Measurements from ENCODE around the gene FBXO40. TPM values are rescaled to one million over a fixed set of nuclear protein-coding genes. Genes with fewer than 3 reads are reported as not detected.

Gene FBXO40
- polyA plus RNA-seq, 1 donor: 3.4 TPM

DNA sequence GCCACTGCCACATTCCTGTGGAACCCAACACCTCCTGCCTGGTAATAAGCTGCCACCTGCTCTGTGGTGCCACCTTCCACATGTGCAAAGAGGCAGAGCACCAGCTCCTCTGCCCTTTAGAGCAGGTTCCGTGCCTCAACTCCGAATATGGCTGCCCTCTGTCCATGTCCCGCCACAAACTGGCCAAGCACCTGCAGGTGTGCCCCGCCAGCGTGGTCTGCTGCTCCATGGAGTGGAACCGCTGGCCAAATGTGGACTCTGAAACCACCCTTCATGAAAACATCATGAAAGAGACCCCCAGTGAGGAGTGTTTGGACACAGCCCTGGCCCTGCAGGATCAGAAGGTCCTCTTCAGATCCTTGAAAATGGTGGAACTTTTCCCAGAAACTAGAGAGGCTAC is 28.3 kb downstream of the FBXO40 start:
- DNase-seq (ENCODE audit: low read depth): no peak

DNA sequence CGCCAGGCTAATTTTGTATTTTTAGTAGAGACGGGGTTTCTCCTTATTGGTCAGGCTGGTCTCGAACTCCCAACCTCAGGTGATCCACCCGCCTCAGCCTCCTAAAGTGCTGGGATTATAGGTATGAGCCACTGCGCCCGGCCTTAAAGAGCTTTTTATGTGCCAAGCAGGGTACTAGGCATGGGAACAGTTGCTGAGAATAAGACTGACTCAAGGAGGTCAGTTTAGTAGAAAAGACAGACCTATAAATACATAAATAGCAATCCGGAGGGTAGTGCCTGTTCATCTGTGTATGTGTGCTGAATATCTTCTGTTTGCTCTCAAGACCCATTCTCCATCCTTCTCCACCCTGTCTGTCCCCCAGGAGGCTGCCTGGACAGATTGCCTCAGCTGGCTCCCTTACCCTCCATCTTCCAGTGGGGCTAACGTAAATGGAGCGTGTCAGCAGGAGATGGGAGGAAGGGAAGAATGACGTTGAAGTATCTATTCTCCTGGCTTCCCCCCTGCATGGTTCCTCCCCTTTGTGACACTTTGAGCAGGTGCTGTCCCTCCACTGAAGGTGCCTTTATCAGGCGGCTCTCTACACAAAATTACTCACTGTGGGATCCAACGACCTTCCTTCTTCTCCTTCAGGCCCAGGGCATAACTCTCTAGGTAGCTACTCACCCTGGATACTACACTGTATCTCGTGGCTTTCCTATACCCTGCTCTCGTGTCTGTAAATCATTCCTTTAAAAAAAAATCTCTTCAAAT is 31.1 kb downstream of the FBXO40 start:
- no peak for DNase-seq (ENCODE audit: low read depth)

DNA sequence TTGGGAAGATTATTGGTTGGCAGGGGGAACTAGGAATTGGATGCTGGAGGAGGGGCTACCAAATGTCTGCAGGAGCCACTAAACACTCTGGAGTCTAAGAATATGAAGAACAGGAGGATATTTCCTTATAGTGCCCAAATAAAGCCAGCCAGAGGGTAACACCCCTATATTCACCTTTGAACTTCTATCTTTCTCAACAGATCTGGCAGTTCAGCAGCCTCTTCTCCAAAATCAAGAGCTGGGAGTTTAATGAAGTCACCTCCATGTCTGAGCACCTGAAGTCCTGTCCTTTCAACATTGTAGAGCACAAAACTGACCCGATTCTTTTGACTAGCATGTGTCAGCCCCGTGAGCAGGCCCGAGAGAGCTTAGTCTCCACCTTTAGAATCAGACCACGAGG is 33.3 kb downstream of the FBXO40 start:
- DNase-seq (ENCODE audit: low read depth): no peak

DNA sequence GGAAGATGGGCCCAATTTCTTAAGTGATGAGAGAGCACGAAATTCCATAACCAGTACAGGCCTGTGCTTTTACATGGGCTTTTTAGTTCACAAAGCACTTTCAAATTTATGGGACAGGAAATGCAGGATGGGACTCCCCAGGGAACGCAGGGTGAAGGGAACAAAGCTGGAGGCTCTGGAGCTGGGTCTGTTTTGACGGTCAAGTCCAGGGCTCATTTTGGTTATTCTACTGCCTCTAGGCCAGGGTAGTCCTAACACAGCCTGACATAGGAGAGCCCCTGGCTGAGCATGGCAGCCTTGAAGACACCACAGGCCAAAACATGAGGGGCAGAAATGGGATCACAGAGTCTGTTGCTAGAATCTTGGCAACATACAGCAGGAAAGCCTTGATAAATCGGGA is 34.0 kb downstream of the FBXO40 start:
- no peak for DNase-seq (ENCODE audit: low read depth)

DNA sequence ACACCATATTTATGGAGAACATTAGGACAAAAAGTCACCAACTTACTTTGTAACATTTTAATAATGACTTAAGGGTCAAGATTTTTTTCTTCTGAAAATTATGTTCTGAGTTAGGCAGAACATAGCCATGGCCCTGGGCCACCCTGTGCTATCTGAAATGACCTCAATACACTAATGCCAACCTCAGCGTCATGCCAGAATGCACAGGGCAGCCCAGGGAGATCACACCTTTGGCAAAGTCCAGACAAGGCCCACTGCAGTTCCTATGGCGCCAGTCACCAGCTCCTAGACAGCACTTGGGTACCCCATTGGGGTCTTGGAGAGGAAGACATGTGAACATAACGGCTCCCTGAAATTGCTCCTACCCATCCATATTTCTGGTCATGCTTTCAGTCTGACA is 34.4 kb downstream of the FBXO40 start:
- no peak for DNase-seq (ENCODE audit: low read depth)

DNA sequence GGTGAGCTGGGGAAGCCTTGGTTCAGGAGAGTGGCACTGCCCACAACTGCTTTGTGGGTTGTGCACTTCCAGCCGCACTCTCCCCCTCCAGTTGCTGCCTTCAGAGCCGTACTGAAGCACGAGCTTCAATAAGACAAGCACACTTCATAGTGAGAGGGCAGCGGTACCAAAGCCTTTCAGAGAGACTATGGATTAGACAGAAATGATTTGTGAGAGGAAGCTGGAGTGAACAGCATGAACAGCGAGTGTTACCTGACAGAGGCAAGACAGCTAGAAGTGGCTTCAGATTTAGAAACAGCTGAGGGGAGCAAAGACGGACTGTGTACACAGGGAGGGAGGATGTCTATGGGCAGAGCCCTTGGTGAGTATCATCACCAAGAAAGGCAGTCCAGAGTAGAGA is 36.4 kb downstream of the FBXO40 start:
- no peak for DNase-seq (ENCODE audit: low read depth)

DNA sequence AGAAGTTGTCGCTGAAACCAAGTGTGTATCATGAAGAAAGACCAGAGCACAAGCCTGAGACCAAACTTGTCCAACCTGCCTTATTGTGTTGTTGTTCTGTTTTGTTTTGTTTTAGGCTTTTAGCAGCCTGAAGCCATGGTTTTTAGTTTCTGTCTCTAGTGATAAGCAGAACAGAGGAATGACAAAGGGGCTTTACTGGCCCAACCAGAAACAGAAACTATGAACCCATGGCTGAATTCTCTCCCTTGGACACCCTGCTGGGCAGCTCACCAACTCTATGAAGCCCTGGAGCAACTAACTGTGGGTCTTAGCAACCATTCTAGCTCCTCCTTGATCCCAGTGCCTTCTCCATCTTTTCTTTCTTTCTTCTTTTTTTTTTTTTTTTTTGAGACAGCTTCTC is 37.2 kb downstream of the FBXO40 start:
- DNase-seq (ENCODE audit: low read depth): no peak

DNA sequence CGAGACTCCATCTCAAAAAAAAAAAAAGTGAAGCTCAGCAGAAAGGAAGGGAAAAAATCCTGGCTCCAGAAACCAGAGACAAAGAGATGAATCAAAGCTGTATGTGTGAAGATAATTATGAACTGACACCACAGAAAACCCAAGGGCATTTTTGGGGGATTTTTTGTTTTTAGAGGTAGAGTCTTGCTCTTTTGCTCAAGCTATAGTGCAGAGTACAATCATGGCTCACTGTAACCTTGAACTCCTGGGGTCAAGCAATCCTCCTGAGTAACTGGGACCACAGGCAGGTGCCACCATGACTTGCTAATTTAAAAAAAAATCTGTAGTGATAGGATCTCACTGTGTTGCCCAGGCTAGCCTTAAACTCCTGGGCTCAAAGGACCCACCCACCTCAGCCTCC is 44.7 kb downstream of the FBXO40 start:
- DNase-seq (ENCODE audit: low read depth): no peak

DNA sequence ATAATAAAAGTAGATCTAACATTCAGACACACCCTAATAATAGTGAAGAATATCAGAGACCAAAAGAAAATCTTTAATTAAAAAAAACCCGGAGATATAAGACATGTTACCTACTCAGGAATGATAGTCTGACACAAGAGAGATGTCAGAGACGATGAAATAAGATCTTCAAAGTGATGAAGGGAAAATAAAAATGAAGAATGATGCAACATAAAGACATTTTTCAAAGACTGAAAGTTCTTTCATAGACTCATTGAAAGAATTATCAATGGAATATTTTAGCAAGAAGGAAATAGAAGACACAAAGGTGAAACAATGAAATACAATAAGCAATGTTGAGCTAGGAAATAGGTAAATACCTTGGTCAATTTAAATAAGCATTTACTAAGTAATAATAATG is 47.9 kb downstream of the FBXO40 start:
- DNase-seq (ENCODE audit: low read depth): no peak

DNA sequence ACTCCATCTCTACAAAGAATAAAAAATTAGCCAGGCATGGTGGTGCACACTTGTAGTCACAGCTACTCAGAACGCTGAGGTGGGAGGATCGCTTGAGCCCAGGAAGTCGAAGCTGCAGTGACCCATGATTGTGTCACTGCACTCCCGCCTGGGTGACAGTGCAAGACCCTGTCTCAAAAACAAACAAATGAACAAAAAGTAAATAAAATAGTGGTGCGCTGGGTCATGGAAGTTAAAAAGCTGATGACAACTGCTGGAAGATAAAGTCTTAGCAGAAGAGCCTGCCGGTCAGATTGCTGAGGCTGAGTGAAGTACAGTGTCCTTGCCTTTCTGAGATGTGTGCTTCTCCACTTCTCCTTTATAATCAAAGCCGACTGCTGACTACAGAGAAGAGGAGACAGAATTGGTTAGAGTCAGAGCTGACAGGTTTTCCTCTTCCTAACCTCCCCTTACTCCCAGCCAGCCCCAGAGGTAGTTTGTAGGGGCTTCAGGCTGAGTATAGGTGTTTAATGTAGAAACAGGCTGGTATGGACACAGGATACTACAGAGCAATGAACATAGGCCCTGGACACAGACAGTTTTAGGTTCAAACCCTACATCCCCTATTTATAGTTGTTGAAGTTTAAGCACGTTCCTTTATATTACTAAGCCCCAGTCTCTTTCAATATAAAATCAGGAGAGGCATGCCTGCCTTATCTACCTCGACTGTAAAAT is 49.6 kb downstream of the FBXO40 start:
- no peak for DNase-seq (ENCODE audit: low read depth)

DNA sequence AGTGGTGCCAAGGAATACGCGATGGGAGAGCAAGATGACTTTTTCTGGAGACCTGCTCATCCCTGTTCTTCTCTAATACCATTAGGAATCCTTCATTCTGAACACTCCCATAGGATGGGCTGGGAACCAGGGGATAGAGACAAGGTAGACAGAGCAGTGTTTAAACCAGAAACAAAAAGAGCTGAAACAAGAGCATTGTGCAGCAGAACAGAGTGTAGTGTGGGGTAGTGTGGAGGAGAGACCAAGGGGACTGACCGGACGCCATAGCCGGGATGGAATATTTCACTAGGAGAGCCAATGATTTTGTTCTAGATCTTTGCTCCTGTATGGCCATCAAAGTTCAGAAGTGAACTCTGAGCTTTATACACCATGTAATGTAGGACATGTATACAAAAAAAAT is 51.9 kb downstream of the FBXO40 start:
- DNase-seq (ENCODE audit: low read depth): no peak

DNA sequence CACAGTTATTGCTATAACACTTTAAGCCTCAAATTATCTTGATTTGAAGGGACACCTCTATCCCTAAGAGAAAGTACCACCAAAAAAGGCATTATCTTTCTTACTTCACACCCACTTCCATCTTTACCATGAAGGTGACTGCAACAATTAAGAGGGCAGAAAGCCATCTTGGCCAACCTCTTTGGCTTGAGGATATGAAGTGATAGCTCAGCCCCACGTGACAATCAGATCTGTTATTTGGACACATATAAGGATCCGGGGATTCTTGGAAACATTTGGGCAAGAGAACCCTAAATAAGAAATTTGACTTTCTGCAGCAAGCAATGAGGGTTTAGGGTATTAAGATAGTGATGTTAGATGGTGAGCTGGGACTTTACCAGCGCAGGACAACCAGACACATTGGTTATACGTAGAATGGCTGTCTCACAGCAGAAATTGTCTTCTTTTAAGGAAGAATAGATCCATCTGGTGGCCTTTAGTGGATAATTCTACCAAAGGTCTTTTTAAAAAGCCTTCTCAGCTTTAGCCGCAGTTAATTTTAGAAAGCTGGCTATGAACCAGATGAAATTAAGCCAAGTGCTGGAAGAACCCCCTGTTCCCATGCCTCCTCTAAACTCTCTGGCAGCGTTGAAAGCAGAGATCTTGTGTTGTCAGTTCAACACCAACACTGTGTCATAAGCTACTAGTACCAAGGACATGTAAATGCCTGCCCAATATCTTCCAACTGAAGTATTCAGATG is 55.2 kb downstream of the FBXO40 start:
- DNase-seq (ENCODE audit: low read depth): no peak

DNA sequence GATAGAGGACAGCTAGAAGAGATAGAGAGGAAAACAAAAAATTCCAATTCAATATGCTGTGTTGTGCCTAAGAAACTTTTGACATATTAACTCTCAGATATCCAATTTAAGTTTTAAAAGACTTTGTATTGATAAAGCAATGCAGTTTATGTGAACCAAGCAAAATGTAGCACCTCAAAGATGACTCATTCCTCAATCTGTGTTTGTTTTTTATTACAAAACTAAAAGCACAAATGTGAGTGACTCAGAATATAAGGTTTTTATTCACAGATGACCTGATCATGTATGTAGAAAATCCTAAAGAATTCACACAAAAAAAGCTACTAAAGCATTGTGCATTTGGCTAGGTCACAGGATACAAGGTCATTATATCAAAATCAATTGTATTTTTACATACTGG is 56.5 kb downstream of the FBXO40 start:
- DNase-seq (ENCODE audit: low read depth): no peak

DNA sequence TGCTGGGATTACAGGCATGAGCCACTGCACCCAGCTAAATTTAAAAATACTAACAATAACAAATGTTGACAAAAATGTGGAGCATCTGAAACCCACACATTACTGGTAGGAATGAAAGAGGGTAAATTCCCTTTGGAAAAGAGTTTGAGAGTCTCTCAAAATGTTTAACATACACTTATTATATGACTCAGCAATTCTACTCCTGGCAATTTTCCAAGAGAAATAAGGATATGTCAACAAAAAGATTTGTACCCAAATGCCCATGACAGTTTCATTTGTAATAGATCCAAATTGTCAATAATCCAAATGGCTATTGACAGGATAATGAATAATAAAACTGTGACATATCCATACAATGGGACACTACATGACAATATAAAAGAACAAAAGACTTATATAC is 58.5 kb downstream of the FBXO40 start:
- no peak for DNase-seq (ENCODE audit: low read depth)

DNA sequence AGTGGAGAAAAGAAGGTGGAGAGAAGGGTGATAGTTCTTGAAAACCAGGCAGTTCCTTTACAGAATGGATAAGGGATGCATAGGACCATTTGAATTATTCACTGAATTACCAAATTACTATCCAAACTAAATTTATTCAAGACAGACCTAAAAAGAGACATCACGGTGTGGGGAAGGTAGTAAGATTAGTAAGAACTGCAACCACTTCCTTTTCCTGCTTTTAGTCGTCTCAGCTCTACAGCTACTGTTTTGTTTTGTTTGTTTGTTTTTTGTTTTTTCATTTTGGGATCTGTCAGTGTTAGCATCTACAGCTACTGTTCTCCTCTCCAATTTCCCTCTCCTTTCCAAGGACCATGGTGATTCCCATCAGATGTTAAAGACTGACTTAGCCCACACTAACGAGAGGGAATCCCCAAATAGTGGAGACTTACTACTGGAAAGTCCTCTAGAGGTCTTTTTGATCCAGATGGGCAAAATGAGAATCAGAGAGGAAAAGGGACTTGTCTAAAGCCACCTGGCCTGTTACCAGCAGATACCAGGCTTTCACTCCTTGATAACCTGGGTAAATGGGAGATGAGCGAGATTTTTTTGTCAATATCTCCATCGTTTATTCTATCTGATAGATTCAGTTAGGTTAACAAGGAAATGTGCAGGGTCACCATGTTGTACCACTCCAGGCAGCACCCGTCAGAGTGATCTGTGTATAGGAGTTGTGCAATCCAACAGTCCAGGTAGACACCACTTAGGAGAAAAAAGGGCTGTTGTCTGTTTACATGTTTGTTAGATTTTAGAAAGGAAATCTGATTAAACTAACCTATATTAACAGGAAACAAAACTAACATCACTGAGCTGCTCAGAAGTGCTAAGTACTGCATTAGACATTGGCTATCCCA is 61.6 kb downstream of the FBXO40 start:
- no peak for DNase-seq (ENCODE audit: low read depth)

DNA sequence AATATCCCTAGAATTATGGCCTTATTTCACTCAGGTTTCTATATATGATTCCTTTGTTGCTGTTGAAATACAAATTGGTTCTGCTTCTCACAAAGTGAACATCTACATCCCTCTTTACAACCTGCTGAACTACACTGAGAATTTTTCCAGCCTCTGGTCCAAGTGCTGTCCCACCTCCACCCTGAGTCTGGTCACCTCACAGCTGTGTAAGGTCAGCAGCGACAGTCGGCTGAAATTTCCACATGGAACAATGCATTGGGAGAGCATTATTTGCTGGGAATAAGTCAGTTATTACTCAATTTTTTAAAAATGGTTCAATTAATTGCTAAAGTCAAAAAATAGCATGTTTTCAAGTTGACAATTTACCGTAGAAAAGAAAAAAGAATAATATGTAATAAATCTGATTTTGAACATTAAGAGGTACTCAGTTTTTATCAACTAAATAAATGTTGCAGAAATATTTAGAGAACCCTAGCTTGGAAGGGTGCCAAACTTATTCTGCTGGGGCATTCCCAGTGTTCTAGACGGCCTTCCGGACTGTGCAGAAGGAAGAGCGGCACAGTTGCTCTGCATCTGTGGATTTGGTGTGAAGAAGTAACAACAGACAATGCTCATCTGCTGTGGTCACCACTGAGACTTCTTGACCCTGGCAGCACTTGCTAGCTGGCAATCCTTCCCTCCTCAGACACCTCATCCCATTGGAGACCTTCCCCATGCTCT is 65.7 kb downstream of the FBXO40 start:
- no peak for DNase-seq (ENCODE audit: low read depth)

DNA sequence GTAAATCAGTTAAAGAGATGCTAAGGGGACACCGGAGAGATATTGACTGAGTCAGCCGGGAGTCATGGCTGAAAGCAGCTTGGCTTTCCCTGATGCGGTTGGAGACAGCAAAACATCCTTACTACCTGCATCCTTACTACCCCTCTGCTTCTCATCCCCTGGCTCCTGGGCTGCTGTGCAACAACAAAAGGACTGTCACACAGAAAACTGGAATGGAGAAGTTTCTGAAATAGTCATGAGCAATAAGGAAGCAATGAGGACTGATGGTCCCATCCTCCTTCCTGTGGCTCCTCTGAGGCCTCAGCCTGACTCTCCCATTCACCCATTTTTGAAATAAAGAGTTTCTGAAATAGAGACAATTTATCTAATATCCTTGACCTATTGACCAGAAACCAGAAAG is 66.4 kb downstream of the FBXO40 start:
- no peak for DNase-seq (ENCODE audit: low read depth)

DNA sequence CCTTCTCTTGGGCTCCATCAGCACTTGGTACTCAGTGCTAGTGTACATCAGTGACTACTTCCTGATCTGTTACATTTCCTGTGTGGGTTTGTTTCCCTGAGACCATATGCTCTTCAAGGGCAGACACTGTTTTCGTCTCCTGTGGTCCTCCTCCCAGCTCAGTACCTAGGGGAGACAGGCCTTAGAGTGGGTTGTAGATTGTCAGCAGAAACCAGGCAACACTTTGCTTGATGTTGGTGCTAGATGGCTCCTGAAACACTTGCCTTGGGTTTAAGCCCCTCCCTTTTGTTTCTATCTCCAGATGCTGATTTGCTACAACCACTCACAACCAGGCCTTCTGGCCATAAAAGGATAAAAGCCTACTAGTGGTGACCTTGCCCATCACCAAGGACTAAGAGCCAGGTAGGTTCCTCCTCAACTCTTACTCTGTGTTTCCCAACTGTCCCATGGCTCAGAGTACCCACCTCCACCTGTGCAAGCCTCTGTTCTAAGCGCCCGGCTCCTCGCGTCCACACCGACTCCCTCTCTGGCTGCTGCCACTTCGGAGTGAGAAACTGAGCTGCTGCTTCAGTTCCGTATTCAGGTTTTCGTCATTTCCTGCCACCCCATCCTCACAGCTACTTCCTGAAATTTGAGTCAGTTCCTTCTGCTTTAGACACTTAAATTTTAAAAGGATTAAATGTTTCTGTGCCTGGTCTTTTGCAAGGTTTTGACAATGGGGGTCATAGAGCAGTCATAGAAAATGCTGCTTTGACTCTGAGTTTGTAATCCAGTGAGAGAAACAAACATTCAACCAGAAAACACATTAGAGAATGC is 67.4 kb downstream of the FBXO40 start, which contains the start of gene HCLS1:
Gene HCLS1, minus strand, starts transcription at position 548 of the 816 bp plus-strand sequence. CDS start 2,556 bp downstream, outside the sequence.
- no peak for DNase-seq (ENCODE audit: low read depth)

DNA sequence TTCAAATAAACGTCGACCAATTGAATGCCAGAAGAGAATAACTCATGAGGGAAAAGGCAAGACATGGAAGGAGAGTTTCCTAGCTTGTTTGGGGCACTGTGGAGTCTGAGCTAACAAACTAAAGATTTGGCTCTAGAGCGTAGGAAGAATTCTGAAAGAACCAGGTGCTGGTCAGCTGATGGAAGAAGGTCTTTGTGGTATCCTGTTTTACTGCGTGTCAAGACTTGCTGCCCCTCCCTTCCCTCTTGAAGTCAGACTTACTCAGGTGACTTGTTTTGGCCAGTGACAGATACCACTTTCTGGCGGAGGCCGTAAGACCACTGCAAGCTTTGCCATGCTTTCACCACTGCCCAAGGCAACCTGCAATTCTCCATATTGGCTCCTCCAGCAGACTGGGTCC is 68.2 kb downstream of the FBXO40 start:
- DNase-seq (ENCODE audit: low read depth): no peak

DNA sequence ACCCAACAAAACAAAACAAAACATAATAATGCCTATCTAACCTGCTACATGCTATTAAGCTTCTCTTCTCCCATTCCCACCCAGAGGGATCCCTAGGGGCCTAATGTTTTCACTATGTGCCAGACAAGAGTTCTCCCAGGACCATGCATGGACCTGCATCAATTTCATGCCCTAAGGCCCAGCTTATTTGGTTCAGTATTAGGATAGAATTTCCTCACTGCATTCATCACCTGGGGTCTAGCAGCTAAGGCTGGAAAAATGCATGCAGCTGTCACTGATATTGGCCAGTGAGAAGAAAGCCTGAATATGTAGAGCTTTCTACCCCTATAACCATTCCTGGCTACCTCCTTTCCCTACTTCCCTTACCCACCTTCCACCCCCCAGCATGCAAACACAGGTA is 69.6 kb downstream of the FBXO40 start:
- no peak for DNase-seq (ENCODE audit: low read depth)
